ENCODE results near the gene GRK2. TPM values are rescaled to one million over a fixed set of nuclear protein-coding genes. Genes with fewer than 3 reads are reported as not detected.

Gene GRK2
- total and polyA plus RNA-seq, 9 of the 15 experiments (the other 6 are each of a cell fraction or from before 2014, with no cell fraction given), result 0.24 to 95.8 (median 56.5) TPM

- TF ChIP-seq YY1 (IDR thresholded peaks at IDR 0.05; ENCODE audit: borderline replicate concordance in 1 of 3, control insufficient read depth in 1 of 3, extremely low read depth in 1 of 3, insufficient read depth in 3 of 3, insufficient read length in 1 of 3, insufficient replicate concordance in 2 of 3, low read depth in 1 of 3, low read length in 2 of 3) (no peak), ESRRB (CRISPR knock-in tag; IDR thresholded peaks at IDR 0.05; ENCODE audit: borderline replicate concordance) (no peak), ZC3H4 (CRISPR knock-in tag; IDR thresholded peaks at IDR 0.05; ENCODE audit: borderline replicate concordance) (no peak), RNF219 (CRISPR knock-in tag; IDR thresholded peaks at IDR 0.05) (no peak), NCOR1 (IDR thresholded peaks at IDR 0.05) (peak; percentile 52), ZNF23 (CRISPR knock-in tag; IDR thresholded peaks at IDR 0.05) (no peak), SNRNP70 (optimal IDR thresholded peaks at IDR 0.05; ENCODE audit: low read depth, low read length) (no peak), ZNF253 (CRISPR knock-in tag; conservative IDR thresholded peaks at IDR 0.05) (no peak), HMBOX1 (IDR thresholded peaks at IDR 0.05) (peak; percentile 72), HEY1 (CRISPR knock-in tag; IDR thresholded peaks at IDR 0.05; ENCODE audit: borderline replicate concordance) (no peak), ZNF707 (CRISPR knock-in tag; conservative IDR thresholded peaks at IDR 0.05) (no peak), HNRNPH1 (optimal IDR thresholded peaks at IDR 0.05; ENCODE audit: low read depth, low read length) (no peak), ILF3 (IDR thresholded peaks at IDR 0.05; ENCODE audit: borderline replicate concordance) (no peak)
- TF ChIP-seq, protein P1, sequence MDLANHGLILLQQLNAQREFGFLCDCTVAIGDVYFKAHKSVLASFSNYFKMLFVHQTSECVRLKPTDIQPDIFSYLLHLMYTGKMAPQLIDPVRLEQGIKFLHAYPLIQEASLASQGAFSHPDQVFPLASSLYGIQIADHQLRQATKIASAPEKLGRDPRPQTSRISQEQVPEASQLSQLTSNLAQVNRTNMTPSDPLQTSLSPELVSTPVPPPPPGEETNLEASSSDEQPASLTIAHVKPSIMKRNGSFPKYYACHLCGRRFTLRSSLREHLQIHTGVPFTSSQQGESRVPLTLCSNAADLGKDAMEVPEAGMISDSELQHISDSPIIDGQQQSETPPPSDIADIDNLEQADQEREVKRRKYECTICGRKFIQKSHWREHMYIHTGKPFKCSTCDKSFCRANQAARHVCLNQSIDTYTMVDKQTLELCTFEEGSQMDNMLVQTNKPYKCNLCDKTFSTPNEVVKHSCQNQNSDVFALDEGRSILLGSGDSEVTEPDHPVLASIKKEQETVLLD (IDR thresholded peaks at IDR 0.05), result peak; percentile 58; the same call in 1 of the 2 replicates
Observed at GRCh38 chr11:67312187-67313021, 46.1 kb downstream of the GRK2 start (continued).

Data from K562 (cell line).